NK-92 treated with Interleukin-12 subunit alpha and Interleukin-12 subunit beta, amount 100 ng/mL, for 24 hours (cell line): ENCODE data around the gene BCL2.

Experiments used
- DNase-seq: peaks from one replicate; lab custom pipeline; 2025; lab: John Stamatoyannopoulos, UW

BCL2 gene

DNA sequence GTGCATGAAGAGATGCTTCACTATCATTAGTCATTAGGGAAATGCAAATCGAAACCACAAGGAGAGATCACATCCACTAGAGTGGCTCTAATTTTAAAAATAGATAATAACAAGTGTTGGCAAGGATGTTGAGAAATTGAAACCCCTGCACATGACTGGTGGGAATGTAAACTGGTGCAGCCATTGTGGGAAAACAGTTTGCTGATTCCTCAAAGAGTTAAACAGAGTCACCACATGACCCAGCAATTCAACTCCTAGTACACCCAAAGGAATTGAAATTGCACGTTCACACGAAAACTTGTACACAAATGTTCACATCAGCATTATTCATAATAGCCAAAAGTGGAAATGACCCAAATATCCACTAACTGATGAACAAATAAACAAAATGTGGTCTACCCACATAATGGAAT, 179.5 kb downstream of the BCL2 start:
- no peak for DNase-seq

DNA sequence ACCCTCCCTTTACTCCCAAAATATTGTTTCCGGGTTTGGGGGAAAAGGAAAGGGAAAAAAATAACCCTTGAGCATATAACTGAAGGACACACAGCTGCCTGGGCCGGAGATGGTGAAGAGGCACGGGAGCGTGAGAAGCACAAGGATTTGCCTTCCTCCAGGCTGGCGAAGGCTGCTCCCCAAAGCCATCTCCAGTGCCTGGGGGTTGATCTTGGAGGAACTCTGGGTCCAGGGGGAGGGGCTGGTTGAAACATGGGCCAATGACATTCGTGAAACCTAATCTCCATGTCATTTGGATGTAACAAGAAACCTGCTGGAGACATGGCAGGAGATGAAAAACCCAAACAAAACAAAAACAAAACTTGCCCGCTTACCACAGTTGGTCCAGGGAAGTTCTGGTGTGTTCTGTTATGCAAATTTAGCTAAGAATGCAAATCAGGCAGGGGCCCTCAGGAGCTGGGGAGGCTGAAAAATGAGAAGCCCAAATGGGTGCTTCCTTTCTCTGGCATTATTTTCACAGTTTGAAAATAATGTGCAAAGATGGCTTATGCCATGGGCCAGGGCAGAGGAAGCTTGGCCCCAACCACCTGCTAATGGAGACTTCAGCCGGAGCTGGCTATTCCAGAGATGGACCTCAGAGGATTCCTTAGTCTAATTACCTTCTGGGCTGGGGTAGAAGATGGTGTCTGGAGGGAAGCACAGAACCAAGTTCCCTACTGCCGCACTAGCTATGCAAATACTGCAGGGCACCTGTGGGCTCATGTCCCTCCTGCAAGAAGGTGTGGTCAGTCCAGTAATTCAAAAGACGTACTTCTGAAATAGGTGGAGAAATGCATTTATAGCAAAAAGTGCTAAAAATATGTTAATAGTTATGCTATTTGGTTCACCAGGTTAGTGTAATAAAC, 180.9 kb downstream of the BCL2 start:
- DNase-seq: no peak

DNA sequence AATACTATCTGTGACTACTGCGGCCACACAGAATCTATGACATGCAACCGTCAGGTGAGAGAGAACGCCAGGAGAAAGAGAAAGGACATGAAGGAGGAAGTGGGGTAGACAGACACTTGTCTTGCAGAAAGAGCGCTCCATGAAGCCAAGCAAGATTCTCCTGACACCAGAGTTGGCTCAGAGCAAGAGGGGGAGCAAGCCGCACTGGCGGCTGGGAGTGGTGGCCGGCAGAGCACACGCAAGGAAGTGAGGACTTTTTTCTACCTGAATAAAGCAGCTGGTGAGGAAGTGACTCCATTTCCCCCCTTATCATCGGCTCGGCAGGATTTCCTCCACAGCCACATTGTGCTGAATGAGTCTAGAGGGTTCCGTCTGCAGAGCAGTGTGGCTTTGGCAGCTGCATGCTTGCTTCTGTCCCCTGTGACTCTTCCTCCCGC, 181.6 kb downstream of the BCL2 start:
- DNase-seq: no peak

DNA sequence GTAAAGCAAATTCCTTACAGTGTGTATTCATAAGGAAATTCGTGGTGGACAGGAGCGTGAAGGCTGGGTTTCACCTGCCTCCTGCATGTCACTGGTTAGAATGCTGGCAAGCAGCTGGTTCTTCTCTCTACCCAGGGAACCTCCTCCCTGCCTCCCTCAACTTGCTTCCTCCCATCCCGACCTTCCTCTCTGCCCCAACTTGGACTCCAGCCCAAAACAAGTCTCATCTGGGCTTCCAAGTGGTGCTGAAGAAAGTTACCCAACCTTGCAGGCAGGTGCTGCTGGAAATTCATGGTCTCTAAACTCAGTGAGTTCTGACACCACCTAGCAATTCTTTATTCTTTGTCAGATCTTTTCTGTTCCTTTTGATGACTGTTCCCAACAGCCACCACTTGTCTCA, 184.5 kb downstream of the BCL2 start:
- DNase-seq: no peak

DNA sequence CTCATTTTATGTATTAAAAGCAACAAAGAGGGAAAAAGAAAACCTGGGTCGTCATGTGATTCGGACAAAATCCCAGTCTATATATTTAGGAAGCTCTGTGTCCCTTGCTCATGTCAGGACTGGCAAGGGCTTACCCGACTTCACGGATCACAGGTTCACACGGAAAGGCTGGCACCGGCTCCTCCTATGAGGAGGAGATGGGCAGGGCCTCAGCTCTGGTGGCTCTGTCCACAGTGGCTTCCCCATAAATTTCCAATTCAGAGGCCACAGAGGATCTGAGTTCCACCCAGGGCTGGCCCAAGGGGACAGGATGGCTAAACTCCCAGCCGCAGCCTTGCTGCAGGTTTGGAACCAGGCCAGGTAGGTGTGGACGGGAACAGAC, 186.8 kb downstream of the BCL2 start:
- no peak for DNase-seq

DNA sequence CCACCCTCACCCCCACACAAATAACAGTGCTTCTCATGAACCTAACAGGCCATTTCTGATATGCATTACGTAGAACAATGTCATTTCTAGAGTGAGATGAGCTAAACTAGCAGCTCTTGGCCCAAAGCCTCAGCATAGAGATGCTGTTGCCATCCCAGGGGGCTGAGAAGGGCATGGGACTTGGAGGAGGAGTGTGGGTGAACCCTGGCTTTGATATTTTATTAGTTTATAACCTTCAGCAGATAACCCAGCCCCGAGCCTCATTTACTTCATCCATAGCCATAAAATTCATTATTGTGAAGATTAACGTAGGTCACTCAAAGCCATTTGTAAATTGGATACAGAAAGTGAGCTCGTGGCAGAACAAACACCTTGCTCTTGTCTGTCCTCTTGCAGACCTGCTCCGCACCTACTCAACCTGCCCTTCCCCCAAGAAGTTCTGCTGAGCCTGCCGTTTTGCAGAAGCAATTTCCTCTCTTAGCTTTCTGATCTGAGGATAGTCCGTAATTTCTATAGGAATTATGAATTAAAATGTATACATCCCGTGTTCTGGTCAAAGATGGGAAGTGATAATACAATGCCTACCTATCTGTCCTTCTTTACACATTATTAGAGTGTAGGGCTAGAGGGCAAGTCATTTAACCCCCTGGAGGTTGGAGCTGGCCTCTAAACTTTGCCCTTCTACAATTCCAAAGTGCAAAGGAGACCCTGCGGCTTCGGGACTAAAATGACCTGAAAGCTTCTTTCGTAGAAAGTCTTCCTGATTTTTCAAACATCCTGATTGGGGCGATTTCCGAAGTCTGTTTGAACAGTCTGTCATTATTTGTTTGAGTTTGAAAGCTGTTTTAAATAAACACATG, 187.4 kb downstream of the BCL2 start:
- no peak for DNase-seq

DNA sequence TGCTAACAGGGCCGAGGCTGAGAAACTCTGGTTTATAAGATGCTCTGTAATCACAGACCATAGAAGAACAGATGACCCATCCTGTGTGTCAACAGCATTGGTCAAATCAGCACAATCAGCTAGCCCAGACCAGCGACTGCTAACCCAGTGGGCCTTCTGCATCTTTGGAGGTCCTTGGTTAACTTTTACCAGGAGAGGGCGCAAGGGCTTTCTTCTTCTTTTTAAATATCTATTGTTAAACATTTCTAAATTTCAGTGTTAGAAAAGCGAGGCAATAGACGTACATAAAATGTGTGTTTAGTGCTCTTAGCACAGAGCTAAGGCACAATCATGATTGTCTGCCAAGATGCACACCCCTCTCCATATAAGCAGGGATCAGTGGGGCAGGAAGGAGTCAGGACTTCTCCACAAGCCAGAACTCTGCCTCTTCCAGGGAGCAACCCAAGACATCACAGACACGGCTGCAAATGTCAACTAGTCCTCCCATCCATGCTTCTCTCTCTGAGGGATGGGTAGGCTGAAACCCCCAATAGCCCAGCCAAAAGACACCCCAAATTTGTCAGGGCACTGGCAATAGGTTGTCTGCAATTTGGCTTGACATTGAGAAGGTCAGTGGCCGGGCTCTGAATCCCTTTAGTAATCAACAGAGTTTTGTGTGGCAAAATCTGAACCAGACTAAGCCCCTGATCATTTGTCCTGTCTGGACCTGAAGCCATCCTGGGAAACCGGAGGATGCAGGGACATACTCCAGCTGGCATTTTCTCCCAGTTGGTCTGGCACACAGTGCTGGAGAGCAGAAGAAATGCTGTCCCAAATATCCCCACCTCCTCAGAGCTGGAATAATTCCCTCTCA, 188.2 kb downstream of the BCL2 start:
- peak; percentile 9 for DNase-seq

DNA sequence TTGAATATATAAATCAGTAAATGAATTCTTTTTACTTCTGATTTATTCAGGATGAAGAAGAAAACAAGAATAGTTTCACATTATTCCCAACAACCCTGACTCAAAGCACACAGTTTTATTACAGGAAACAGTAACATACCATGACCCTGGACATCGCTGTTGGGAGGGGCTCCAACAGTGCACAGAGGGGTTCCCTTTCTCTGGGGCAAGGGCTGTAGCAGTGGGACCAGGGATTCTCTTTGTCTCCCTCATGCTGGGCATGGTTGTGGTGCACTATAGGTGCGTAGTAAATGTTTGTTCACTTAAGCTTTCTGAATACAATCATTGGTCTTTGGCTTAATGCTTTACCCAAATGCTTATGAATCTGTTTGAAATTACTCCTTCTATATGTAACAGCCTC, 189.4 kb downstream of the BCL2 start:
- no peak for DNase-seq

DNA sequence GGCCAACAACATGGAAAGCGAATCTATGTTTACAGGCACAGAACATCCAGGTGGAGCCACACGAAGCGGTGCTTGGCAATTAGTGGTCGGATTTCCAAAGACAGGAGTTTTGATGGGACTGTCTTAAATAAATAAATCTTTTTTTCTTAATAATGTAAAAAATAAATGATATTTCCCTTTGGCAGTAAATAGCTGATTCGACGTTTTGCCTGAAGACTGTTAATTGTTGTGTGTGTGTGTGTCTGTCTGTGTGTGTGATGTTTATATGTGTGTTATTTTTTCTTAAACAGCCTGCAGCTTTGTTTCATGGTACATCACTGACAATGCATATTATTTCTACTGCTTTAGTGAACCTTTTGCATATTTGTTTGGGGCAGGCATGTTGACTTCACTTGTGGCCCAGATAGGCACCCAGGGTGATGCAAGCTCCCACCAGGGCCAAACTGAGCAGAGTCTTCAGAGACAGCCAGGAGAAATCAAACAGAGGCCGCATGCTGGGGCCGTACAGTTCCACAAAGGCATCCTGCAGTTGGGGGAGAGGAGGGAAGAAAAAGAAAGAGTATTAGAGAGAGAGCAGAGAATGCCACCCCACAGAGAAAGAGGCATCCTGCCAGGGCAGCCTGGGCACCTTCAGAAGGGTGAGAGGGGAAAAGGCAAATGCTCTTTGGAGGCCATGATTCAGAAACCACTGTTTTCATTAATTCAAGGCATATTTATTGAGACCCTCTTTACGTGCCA, 191.2 kb downstream of the BCL2 start:
- no peak for DNase-seq

DNA sequence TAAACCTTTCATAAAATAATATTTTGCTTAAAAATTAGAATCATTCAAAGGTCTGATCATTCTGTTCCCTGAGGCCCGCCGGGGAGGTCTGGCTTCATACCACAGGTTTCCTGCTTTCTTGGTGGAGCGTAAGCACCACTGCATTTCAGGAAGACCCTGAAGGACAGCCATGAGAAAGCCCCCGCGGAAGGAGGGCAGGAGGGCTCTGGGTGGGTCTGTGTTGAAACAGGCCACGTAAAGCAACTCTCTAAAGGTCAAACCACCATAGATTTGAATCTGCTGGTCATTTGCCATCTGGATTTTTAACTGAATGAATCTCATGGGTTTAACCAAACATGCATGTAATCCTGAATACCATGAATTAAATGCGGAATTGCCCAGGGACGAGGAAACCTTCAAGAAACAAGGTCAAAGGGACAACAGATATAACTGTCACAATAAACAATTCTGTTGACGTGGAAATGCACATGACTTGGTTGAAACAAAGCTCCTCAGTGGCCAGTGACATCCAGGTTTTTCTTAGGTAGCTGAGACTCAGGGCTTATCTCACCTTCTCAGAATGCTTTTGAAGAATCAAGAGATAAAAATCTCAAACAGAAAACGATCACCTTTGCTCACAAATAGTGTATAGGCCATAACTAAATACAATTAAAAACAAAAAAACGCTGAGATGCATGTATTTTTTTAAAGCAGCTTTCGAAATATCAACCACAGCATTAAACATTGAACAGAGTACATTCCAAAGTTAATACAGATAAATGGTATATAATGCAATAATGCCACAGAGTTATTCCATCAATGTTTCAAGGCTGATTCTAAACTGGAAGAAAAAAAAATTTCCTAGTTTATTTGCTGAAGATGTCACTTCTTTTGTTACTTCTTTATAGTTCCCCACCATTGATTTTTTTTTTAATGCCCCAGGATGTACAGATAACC, 193.2 kb downstream of the BCL2 start:
- DNase-seq: no peak

DNA sequence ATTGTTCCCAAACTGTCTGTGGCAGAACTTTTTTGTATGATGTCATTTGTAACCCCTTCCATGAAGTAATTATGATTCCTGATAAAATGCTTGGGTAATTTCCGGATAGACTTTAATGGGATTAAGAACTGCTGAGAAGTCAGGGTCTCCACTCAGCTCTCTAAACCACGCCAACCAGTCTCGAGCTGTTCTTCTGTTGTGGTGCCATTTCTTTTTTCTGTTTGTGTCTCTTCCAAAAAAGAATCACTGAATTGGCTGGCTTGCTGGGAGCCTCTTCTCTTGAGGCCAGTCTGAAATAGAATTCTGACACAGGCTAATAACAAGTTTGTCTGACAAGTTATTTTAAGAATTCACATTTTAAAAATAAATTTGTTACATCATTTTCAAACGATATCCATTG, 198.9 kb downstream of the BCL2 start:
- DNase-seq: no peak

DNA sequence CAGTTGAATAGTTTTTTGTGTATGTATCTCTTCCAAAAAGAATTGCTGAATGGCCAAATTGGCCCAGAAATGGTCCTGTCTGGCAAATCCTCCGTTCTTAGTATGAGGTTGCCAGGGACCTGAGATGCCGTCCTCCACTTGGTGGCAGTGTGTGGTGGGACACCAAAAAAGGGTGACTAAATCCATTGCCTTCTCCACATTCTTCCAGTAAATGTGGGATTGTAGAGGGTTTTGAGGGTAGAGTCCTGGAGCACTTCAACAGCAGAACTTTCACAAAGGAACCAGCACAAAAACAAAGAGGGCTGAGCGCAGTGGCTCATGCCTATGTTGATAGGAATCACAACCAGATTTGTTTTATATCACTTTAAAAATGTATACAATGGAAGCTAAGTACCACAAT, 199.9 kb downstream of the BCL2 start:
- DNase-seq: no peak

DNA sequence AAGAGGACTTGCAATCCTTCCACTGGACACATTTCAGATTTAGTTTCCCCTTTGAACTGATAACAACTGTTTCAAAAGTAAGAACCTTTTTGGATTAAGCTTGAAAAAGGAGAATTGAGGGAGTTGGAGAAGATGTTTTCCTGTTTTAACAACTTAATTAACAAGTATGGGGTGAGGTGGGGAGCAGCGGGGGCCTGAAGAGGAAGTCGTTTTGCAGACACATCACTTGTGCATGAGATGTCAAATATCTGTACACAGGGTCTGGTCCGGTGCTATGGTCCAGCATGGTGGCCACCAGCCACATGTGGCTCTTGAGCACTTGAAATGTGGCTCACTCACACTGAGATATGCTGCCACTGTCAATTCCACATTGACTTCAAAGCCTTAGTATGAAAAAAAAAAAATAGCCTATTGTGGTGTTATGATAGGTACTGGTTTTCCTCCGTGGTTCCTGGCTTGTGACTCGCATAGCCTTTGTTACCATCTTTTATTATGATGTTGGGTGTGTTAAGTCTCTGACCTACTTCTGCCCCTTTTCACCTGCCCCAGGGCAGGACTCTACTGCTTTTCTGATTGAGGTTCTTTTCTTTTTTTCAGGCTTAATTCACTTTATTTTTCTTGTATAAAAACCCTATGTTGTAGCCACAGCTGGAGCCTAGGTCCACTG, 205.5 kb downstream of the BCL2 start:
- no peak for DNase-seq

DNA sequence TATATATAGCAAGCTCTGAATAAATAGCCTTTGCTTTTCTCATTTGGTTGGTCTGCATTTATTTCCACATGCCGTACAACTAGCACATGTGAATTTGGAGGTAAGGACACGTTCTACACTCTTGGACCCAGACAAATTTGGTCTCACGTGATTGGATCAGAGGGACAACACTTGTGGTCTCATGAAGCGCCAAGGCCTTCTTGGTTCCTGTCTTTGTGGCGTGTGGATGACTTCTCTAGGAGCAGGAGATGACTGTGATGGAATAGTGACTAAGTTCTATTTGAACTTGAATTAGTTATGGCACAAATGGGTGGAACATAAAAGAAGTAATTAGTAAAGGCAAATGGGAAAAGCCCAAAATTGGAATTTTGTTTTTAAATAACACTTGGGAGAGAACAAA, 206.9 kb downstream of the BCL2 start:
- DNase-seq: no peak

DNA sequence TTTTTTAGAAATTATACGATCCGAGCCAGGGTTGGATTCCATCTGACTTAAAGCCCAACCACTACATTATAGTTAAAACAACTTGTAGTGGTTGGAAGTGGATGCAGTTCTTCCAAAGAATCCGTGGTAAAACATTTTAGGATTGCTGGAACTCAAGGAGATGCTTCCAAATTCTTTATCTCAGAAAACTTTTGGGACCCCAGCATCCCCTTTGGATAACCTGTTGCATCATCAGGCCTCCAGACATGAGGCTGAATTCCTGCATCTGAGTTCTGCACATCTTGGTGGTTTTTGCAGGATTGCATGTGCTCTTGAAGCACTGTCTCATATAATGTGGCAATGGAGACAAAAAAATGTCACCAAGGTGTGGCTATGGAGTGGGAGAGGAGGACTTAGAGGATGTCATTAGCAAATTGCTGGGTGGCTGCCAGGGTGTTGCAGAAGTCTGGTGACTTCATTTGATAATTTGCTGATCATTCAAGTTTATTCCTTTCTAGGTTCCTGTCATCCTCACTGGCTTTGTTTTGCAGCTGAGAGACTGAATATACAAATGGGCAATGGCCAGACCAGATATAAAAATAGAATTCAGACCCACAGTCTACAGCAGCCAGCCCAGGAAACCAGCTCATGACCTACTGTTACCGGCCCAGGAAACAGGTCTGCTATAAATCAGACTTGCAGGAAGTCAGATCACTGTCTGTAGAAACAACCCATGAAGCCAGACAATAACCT, 207.7 kb downstream of the BCL2 start:
- no peak for DNase-seq

DNA sequence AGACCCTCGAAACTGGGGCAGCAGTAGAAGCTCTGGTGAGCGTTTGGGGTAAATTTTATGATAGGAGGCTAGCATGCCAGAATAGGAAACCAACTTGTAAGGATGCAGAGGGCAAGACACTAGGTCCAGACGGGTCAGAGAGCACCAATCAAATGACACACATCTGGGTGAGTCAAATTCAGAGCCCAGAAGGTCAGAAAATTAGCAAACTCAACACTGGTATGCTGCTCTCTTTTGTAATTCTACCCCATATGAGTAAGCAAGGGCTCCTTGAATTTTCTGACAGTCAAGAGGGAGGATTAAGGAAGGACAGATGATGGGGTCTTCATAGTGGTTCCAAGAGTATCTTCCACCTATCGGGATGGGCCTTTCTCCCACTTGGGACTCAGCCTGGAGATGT, 209.8 kb downstream of the BCL2 start:
- no peak for DNase-seq

DNA sequence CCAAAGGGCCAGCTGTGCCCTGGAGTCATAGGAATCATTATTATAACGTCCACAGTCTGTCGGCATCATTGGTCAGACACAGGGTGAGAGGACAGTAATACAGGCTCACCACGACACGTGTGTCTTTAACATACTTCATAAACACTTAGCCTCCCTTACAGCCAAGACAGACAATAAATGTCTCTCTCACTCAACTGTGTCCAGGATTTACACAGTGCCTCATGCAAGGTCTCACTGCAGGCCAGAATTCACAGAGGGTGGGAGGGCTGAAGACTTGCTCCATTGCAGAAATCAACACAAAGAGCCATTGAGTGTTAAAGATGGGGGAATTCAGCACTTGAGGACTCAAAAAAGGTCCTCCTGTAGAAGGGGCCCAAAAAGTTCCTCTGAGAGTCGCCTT, 210.5 kb downstream of the BCL2 start:
- DNase-seq: no peak

DNA sequence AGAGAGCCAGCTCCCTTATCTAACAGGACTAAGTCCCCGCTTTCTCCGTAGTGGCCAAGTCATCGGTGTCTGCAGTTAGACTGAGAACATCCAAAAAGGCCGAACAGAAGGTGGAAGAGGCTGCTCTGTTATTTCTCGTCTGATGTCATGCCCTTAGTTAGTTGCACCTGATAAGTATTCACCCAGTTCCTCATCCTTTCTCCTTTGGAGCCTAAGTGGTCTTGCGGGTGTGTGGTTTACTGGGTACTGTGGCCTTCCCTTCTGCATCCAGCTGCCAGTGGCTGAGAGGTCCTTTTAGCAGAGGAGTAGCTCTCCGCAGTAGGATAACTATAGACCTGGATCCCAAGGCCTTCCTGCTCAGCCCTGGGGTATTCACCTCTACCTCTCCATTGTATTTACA, 211.6 kb downstream of the BCL2 start:
- no peak for DNase-seq

DNA sequence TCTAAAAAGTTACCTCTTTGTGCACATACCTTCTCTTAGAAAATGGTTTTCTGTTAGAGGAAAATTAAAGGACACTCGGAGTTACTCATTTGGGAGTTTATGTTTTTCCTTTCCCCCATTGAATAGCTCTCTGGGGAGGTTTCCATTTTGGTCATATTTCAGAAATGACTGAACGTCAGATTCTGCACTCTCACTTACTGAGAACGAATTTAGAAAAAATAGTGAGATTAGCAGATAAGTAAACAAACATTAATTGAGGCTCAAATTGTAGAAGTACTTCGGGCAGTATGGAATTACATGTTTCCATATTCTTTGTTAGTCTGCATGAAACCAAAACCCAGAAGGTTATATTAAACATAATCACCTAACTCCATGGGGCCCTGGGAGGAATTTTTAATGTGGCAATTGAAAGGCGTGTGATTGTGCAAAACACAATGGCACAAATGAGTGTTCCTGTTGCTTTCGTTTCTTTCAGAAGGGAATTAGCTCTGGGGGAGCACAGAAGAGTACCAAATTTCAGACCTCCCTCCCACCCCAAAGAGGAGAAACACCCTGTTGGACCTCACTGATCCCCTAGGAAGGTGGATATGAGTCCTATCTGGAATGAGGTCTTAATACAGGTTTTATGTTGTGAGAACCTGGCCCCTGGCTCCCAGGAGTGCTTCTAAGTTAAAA, 212.3 kb downstream of the BCL2 start:
- DNase-seq: no peak
